ENCODE measurements around the gene PTBP3. TPM values are rescaled to one million over a fixed set of nuclear protein-coding genes. Genes with fewer than 3 reads are reported as not detected.

PTBP3 gene
- total and polyA plus RNA-seq, 2 of the 13 experiments (the other 11 are each of a cell fraction or from before 2014, with no cell fraction given) = 52.8 to 61.1 TPM

- TF ChIP-seq ZBTB40 (IDR thresholded peaks at IDR 0.05) = no peak
- no peak for TF ChIP-seq ZBTB40 (CRISPR knock-in tag; IDR thresholded peaks at IDR 0.05)
- no peak for TF ChIP-seq HIVEP1 (CRISPR knock-in tag; IDR thresholded peaks at IDR 0.05)
Measured at GRCh38 chr9:112265391-112265790, 68.0 kb downstream of the PTBP3 start (continued).

- CTCF ChIA-PET (ENCODE audit: low intra/inter-chr PET ratio, low total read pairs) = no interaction called here
Measured at GRCh38 chr9:112262577-112262976, 70.8 kb downstream of the PTBP3 start.

More at GRCh38 chr9:112262577-112262976, 70.8 kb downstream of the PTBP3 start:
- no peak overlapping the region for H3K9ac ChIP-seq (ENCODE audit: insufficient read depth, low read depth, low read length)
- no peaks in the 10 kb centered on the region for H3K4me1 ChIP-seq (ENCODE audit: insufficient read depth, low read length)
- H2AFZ ChIP-seq (ENCODE audit: low read length) = no peak overlapping the region
- H3K27me3 ChIP-seq (ENCODE audit: control insufficient read depth in 1 of 2, insufficient read depth in 2 of 2, low read length in 2 of 2) = no peaks in the 10 kb centered on the region
- H3K79me2 ChIP-seq (ENCODE audit: insufficient read depth, low read length) = peaks cover 7% of the 10 kb centered on the region
- intact Hi-C loops (cut with micrococcal nuclease; ENCODE audit: unreplicated experiment) (no loop called here), in situ Hi-C loops (cut with HindIII; ENCODE audit: extremely low pct_ligation_motif_present, low pct_unique_long_range_greater_than_20kb) (no loop called here)
- no peak overlapping the region for H3K27ac ChIP-seq (ENCODE audit: extremely low read length, insufficient read depth, low read length)
- no TSS peak for BruUV-seq (replicated peaks)
- H3K36me3 ChIP-seq (replicated peaks in 1 of 2; ENCODE audit: control insufficient read depth in 1 of 2, insufficient read depth in 2 of 2, low read length in 2 of 2) = peaks cover 4 to 31% of the 10 kb centered on the region in 2 experiments
- no peak overlapping the region for H3K4me2 ChIP-seq (ENCODE audit: low read depth, low read length)
- POLR2A ChIA-PET = no interaction called here
- no peak overlapping the region for H3K4me3 ChIP-seq (replicated peaks in 1 of 3; ENCODE audit: insufficient read depth in 1 of 3, low read depth in 2 of 3, low read length in 3 of 3)
- DNase-seq (ENCODE audit: low spot score) (no peak), FAIRE-seq (no peak), ATAC-seq (no peak)
- no peaks in the 10 kb centered on the region for H3K9me3 ChIP-seq (ENCODE audit: low read length)
- H4K20me1 ChIP-seq (ENCODE audit: insufficient read depth, low read length) = peaks cover 6% of the 10 kb centered on the region; the same call in 1 of the 2 replicates
- no peak for TF ChIP-seq PAXIP1 (CRISPR knock-in tag; conservative IDR thresholded peaks at IDR 0.05)
- 94% methylated on average over 3 of the region's 3 CpGs for WGBS (ENCODE audit: low lambda C conversion rate)
